ENCODE data around the gene ISM1. TPM values are rescaled to one million over a fixed set of nuclear protein-coding genes. Genes with fewer than 3 reads are reported as not detected.

The ISM1 gene
- total and polyA plus RNA-seq, 2 experiments from 2014 or later: 0.15 to 0.63 TPM

- TF ChIP-seq, protein P1, sequence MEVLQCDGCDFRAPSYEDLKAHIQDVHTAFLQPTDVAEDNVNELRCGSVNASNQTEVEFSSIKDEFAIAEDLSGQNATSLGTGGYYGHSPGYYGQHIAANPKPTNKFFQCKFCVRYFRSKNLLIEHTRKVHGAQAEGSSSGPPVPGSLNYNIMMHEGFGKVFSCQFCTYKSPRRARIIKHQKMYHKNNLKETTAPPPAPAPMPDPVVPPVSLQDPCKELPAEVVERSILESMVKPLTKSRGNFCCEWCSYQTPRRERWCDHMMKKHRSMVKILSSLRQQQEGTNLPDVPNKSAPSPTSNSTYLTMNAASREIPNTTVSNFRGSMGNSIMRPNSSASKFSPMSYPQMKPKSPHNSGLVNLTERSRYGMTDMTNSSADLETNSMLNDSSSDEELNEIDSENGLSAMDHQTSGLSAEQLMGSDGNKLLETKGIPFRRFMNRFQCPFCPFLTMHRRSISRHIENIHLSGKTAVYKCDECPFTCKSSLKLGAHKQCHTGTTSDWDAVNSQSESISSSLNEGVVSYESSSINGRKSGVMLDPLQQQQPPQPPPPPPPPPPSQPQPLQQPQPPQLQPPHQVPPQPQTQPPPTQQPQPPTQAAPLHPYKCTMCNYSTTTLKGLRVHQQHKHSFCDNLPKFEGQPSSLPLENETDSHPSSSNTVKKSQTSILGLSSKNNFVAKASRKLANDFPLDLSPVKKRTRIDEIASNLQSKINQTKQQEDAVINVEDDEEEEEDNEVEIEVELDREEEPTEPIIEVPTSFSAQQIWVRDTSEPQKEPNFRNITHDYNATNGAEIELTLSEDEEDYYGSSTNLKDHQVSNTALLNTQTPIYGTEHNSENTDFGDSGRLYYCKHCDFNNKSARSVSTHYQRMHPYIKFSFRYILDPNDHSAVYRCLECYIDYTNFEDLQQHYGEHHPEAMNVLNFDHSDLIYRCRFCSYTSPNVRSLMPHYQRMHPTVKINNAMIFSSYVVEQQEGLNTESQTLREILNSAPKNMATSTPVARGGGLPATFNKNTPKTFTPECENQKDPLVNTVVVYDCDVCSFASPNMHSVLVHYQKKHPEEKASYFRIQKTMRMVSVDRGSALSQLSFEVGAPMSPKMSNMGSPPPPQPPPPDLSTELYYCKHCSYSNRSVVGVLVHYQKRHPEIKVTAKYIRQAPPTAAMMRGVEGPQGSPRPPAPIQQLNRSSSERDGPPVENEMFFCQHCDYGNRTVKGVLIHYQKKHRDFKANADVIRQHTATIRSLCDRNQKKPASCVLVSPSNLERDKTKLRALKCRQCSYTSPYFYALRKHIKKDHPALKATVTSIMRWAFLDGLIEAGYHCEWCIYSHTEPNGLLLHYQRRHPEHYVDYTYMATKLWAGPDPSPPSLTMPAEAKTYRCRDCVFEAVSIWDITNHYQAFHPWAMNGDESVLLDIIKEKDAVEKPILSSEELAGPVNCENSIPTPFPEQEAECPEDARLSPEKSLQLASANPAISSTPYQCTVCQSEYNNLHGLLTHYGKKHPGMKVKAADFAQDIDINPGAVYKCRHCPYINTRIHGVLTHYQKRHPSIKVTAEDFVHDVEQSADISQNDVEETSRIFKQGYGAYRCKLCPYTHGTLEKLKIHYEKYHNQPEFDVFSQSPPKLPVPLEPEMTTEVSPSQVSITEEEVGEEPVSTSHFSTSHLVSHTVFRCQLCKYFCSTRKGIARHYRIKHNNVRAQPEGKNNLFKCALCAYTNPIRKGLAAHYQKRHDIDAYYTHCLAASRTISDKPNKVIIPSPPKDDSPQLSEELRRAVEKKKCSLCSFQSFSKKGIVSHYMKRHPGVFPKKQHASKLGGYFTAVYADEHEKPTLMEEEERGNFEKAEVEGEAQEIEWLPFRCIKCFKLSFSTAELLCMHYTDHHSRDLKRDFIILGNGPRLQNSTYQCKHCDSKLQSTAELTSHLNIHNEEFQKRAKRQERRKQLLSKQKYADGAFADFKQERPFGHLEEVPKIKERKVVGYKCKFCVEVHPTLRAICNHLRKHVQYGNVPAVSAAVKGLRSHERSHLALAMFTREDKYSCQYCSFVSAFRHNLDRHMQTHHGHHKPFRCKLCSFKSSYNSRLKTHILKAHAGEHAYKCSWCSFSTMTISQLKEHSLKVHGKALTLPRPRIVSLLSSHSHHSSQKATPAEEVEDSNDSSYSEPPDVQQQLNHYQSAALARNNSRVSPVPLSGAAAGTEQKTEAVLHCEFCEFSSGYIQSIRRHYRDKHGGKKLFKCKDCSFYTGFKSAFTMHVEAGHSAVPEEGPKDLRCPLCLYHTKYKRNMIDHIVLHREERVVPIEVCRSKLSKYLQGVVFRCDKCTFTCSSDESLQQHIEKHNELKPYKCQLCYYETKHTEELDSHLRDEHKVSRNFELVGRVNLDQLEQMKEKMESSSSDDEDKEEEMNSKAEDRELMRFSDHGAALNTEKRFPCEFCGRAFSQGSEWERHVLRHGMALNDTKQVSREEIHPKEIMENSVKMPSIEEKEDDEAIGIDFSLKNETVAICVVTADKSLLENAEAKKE (CRISPR knock-in tag; IDR thresholded peaks at IDR 0.05): no peak
- TF ChIP-seq CREB1 (CRISPR knock-in tag; IDR thresholded peaks at IDR 0.05; ENCODE audit: low read depth) (no peak), ETS1 (IDR thresholded peaks at IDR 0.05) (no peak), STAT1 (IDR thresholded peaks at IDR 0.05; ENCODE audit: unreplicated experiment) (no peak), EZH2 (IDR thresholded peaks at IDR 0.05; ENCODE audit: low read depth, unreplicated experiment) (no peak), ZNF331 (CRISPR knock-in tag; IDR thresholded peaks at IDR 0.05; ENCODE audit: low read depth) (no peak), EZH2phosphoT487 (IDR thresholded peaks at IDR 0.05; ENCODE audit: unreplicated experiment) (no peak)
Observed at GRCh38 chr20:13317439-13317838, 96.4 kb downstream of the ISM1 start (continued).

- Histone ChIP-seq H4K20me1 (replicated peaks; ENCODE audit: insufficient read depth) (no peaks in the 10 kb centered on the region), H3K27ac (ENCODE audit: low read depth) (no peak overlapping the region), H3K27me3 (ENCODE audit: insufficient read depth) (no peaks in the 10 kb centered on the region), H3K79me2 (replicated peaks; ENCODE audit: insufficient read depth) (no peaks in the 10 kb centered on the region), H3K4me1 (ENCODE audit: insufficient read depth) (no peaks in the 10 kb centered on the region; the same call in none of the 2 replicates), H3K9me2 (ENCODE audit: insufficient read depth) (peaks cover 5% of the 10 kb centered on the region), H3K4me3 (no peak overlapping the region), H3K36me3 (ENCODE audit: insufficient read depth) (no peaks in the 10 kb centered on the region), H2AFZ (no peak overlapping the region), H3K4me2 (no peak overlapping the region), H3F3A (replicated peaks; ENCODE audit: low read depth) (no peaks in the 10 kb centered on the region)
- H3K4me1 Mint-ChIP-seq: peaks cover 9% of the 10 kb centered on the region
- H3K27ac Mint-ChIP-seq: no peak overlapping the region
- H3K4me3 Mint-ChIP-seq: no peak overlapping the region
- peaks cover 3% of the 10 kb centered on the region; the same call in 2 of the 3 replicates for H3K36me3 Mint-ChIP-seq (ENCODE audit: low read depth)
- DNase-seq (ENCODE audit: low spot score) (no peak), ATAC-seq (no peak)
- H3K9me3 Mint-ChIP-seq: peaks cover 4% of the 10 kb centered on the region; the same call in 2 of the 3 replicates
- H3K27me3 Mint-ChIP-seq (ENCODE audit: insufficient read depth, low read depth, poor library complexity): no peaks in the 10 kb centered on the region
- TF ChIP-seq NANOG (IDR thresholded peaks at IDR 0.05; ENCODE audit: borderline replicate concordance): no peak
- no peak for TF ChIP-seq ZNF114 (CRISPR knock-in tag; IDR thresholded peaks at IDR 0.05)
Observed at GRCh38 chr20:13318871-13319521, 97.9 kb downstream of the ISM1 start.
